GM21723 (cell line): ENCODE data around the gene EGF.
"Not testable (repeated sequence)": the region's sequence is repeated elsewhere in the genome, so short reads cannot be mapped to it uniquely, and the experiment has no call there.

Source experiments
- ATAC-seq: cut with Tn5 transposase; IDR thresholded peaks from one replicate; pipeline ENCODE4 v1.9.1; 2021; ENCODE audit warnings: mild to moderate bottlenecking, moderate library complexity; ENCODE audit not compliant: unreplicated experiment

Gene EGF

DNA sequence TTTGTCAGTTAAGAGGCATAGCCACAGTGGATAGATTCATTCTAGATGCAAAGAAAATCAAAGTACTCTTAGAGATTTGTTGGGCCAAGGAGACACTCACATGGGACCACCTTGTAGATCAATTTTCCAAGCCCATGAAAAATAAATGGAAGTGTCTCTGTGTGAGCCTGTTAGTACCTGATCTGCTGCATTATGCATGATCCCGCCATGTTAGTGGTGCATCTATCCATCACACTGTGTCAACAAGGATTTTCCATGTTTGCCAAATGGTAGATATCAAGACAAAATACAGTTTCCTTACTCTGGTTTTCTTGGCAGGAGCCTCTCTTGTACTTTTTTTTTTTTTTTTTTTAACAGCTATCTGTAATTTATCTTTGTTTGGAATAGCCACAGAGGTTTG lies 112.4 kb downstream of the EGF start:
- ATAC-seq, result no peak

GRCh38 chr4:110025718-110026117 lies 113.0 kb downstream of the EGF start:
- ATAC-seq, result no peak

DNA sequence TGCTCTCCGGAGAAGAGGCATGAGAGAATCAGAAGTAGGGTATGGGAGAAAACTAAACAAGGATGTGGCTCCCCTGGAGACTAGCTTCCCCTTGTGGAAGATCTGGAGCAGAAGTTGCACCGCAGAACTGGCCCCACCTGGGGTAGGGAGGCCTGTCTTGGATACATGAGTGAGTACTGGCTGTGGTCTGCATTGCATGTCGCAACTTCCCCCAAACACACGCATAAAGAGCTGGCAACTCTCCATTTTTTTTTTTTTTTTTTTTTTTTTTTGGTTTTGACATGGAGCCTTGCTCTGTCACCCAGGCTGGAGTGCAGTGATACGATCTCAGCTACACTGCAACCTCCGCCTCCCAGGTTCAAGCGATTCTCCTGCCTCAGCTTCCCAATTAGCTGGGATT lies 119.9 kb downstream of the EGF start:
- ATAC-seq, result no peak

DNA sequence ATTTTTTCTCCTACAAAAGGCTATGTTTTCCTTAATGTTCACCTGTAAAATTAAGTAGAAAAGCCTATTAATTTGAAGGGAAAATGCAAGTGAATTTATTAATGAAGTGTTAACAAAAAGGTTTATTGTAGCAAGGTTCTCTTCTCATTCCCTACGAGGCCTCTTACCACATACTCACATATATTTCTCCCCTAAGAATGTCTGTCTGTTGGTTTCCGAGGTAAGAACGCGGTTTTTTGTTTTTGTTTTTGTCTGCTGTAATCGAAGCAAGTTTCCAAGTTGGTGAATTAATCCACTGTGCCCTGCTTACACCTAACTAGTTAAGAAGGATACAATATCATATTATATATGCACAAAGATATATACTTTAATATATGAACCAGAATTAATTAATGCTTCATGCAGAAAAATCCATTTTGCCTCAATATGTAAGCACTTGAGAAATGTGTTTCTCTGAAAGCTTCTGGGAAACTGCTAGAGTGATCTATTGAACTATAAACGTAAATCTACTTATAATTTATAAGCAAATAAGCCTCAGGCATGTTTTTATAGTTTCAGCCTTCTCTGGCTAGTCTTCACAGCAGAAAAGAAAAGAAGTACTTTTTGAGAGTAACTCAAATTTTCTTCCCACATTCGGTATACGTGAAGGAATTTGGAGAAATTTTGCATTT lies 120.8 kb downstream of the EGF start:
- ATAC-seq, result peak; percentile 9

DNA sequence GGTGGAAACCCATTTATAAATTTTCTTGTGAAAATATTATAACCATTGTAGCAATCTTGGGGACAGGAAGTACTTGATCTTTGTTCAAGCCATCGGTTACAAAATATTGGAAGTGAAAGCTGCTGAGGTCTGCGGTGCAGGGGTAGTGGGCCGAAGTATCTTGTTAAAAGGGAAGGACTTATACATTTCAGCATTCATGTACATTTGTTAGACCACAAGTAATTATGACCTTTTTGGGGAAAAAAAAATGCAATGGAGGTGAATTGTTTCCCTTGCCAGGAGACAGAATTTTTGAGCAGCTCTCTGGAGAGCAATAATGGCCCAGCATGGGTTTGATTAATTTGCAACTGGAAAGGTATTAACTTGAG lies 121.3 kb downstream of the EGF start:
- ATAC-seq, result peak; percentile 99

DNA sequence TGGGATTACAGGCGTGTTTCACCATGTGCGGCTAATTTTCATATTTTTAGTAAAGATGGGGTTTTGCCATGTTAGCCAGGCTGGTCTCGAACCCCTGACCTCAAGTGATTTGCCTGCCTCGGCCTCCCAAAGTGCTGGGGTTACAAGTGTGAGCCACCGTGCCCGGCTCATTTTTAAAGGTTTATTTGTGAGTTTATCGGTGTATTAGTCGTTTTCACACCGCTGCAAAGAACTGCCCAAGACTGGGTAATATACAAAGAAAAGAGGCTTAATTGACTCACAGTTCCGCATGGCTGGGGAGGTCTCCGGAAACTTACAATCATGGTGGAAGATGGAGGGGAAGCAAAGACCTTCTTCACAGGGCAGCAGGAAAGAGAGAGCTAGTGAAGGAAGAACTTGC lies 126.5 kb downstream of the EGF start:
- not testable (repeated sequence) for ATAC-seq

GRCh38 chr4:110041735-110042134 lies 129.1 kb downstream of the EGF start:
- ATAC-seq, result no peak

GRCh38 chr4:110042545-110043517 lies 130.1 kb downstream of the EGF start:
- ATAC-seq, result no peak

- no peak for ATAC-seq
These were observed 133.9 kb downstream of the EGF start for GRCh38 chr4:110046588-110047049.

GRCh38 chr4:110049951-110050925 lies 137.6 kb downstream of the EGF start:
- no peak for ATAC-seq

GRCh38 chr4:110055158-110055768 lies 142.6 kb downstream of the EGF start:
- ATAC-seq, result peak; percentile 81

- no peak for ATAC-seq
These were observed 146.0 kb downstream of the EGF start for GRCh38 chr4:110058677-110059076.

DNA sequence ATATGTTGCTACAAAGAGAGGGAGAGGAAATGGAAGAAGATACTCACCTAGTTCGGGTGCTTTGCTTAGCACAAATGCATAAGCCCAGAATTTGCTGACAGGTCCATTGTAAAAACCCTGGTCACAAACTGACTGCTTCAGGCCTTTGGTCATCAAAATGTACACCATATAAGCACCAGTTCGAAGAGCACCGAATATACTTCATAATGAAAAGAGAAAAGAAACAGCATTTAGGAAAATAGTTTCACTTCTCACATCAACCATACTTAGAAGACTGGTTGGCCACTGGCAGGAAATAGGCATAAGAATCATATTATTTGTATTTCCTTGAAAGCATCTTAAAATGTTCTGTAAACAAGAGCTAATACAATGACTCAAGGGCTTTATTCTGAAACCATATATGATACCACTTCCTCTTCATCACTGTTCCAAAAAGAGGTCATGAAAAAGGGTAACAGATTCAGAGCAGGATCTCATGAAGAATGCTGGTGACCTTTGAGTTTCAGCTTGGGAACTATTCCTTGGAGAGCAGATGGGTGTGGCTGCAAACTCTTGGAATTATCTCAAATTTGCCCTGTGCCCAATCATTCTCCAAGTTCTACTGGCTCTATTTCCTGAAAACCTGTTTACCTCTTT lies 147.0 kb downstream of the EGF start:
- ATAC-seq, result peak; percentile 84

- no peak for ATAC-seq
These were observed 148.4 kb downstream of the EGF start for GRCh38 chr4:110061076-110061475.
